K562 (cell line): ENCODE results near the gene YY1AP1. TPM values are rescaled to one million over a fixed set of nuclear protein-coding genes. Genes with fewer than 3 reads are reported as not detected.

Experiments used
- BRCA1 ChIP-seq, 2 experiments: fragments of 450-650 bp in 1 of 2; sonication (generic) in 1 of 2; formaldehyde crosslinking in 1 of 2; IDR thresholded peaks; 2 replicates each; pipeline versions ENCODE4 v1.5.0 to v1.6.1; 2017 to 2020; ENCODE audit warnings: mild to moderate bottlenecking in 1 of 2, missing genetic modification reagents in 1 of 2
- ETV5 ChIP-seq: sonication (generic); formaldehyde crosslinking; IDR thresholded peaks from 2 replicates; pipeline ENCODE4 v1.4.0; 2020; ENCODE audit warnings: low read depth, mild to moderate bottlenecking, missing genetic modification reagents
- FOXJ2 ChIP-seq: fragments of 200-800 bp; sonication (Bioruptor generic); IDR thresholded peaks from 2 replicates; pipeline ENCODE4 v1.6.1; 2016; ENCODE audit warnings: missing genetic modification characterization, missing compliant biosample characterization
- GTF2A2 ChIP-seq: IDR thresholded peaks from 2 replicates; pipeline ENCODE4 v1.6.1; 2016; ENCODE audit warnings: mild to moderate bottlenecking, missing genetic modification characterization, missing compliant biosample characterization
- HCFC1 ChIP-seq: IDR thresholded peaks from 2 replicates; pipeline ENCODE4 v1.6.1; 2012; ENCODE audit warnings: low read depth, low read length, improper control_type of control experiment
- ILF3 ChIP-seq: fragments of 450-650 bp; IDR thresholded peaks from 2 replicates; pipeline ENCODE4 v1.6.1; 2018; ENCODE audit warnings: antibody characterized with exemption, mild to moderate bottlenecking, moderate library complexity, borderline replicate concordance
- RERE ChIP-seq: sonication (generic); formaldehyde crosslinking; IDR thresholded peaks from 2 replicates; pipeline ENCODE4 v1.8.0; 2023; ENCODE audit warnings: missing genetic modification reagents, mild to moderate bottlenecking, borderline replicate concordance
- SOX6 ChIP-seq: fragments of 450-650 bp; IDR thresholded peaks from 2 replicates; pipeline ENCODE4 v1.6.1; 2014; ENCODE audit warnings: mild to moderate bottlenecking
- TCFL5 ChIP-seq: fragments of 250-450 bp; sonication (Bioruptor Pico); conservative IDR thresholded peaks from 2 replicates; pipeline ENCODE4 v1.6.1; 2021; ENCODE audit warnings: mild to moderate bottlenecking, moderate library complexity, matching md5 sums
- TOE1 ChIP-seq, 2 experiments: fragments of 450-650 bp in 1 of 2; sonication (generic) in 1 of 2; formaldehyde crosslinking in 1 of 2; IDR thresholded peaks; 2 replicates each; pipeline versions ENCODE4 v1.7.1 to v1.8.0; 2016 to 2022; ENCODE audit warnings: borderline replicate concordance in 2 of 2, mild to moderate bottlenecking in 2 of 2, antibody characterized with exemption in 1 of 2, inconsistent platforms in 1 of 2, low read depth in 1 of 2, missing genetic modification reagents in 1 of 2, moderate library complexity in 1 of 2
- ZKSCAN8 ChIP-seq: fragments of 200-800 bp; sonication (Bioruptor generic); IDR thresholded peaks from 2 replicates; pipeline ENCODE4 v1.6.1; 2016; ENCODE audit warnings: missing genetic modification characterization, missing compliant biosample characterization
- polyA plus RNA-seq, 8 experiments: library from polyadenylated mRNA; depleted of rRNA in 4 of 8; stranded (reverse) in 5 of 8; unstranded in 3 of 8; fragments of >200 nt; fragmentation: Nextera tagmentation in 2 of 8; fragmentation: Illumina TruSeq in 1 of 8; extraction: Ambion mirVana in 2 of 8; extraction: Trizol in 1 of 8; gene quantifications; 2 replicates each; pipeline versions ENCODE4 v1.2.1 to v1.2.3, GENCODE V29; 2011 to 2014; ENCODE audit warnings: inconsistent platforms in 1 of 8, missing spikeins in 1 of 8
- total RNA-seq, 7 experiments: library from RNA; depleted of rRNA in 6 of 7; stranded (reverse); fragments of >200 nt in 6 of 7; fragmentation: Illumina TruSeq in 2 of 7; extraction: Trizol in 2 of 7; gene quantifications; 2 replicates each; pipeline versions ENCODE4 v1.2.1 to v1.2.3, GENCODE V29; 2011 to 2021; ENCODE audit warnings: low replicate concordance in 1 of 7
- TF ChIP-seq, protein P1 (sequence below): fragments of 250-450 bp; sonication (Bioruptor Pico); IDR thresholded peaks from 2 replicates; pipeline ENCODE4 v1.4.0; 2020; ENCODE audit warnings: mild to moderate bottlenecking, moderate library complexity
- TF ChIP-seq, protein P2 (sequence below): sonication (generic); formaldehyde crosslinking; IDR thresholded peaks from 2 replicates; pipeline ENCODE4 v1.8.0; 2022; ENCODE audit warnings: missing genetic modification reagents, mild to moderate bottlenecking, moderate library complexity, borderline replicate concordance
- TF ChIP-seq, protein P3 (sequence below): fragments of 450-650 bp; IDR thresholded peaks from 2 replicates; pipeline ENCODE4 v1.7.1; 2018; ENCODE audit warnings: mild to moderate bottlenecking, low read depth; ENCODE audit not compliant: partially characterized antibody

YY1AP1 gene
- total and polyA plus RNA-seq, 9 of the 15 experiments (the other 6 are each of a cell fraction or from before 2014, with no cell fraction given), result 18.4 to 90.7 (median 42.9) TPM

DNA sequence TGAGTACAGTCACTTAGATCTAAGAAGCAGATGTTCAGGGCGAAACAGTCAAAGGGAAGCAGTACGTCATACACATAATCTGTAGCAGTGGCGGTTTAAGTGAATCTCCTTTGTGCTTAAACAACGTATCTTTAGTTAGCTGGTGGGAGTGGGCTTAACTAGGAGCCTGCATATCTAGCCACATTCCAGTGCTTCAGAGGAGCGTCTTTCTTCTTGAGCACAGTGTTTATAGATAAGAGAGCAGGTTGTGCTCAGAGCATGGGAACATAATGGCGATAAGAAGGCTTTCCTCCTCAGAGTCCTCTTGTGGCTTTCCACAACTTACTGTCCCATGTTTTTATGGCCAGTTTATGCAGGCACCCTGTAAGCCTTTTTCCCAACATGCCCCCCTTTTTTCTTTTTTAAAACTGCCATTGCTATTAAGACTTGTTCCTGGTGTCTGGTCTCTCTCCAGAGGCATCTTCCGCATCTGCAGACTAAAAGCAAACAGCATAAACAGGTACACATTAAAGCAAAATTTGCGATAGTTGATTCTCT, 3.5 kb upstream of the YY1AP1 start (continued):
- TF ChIP-seq, protein P1, sequence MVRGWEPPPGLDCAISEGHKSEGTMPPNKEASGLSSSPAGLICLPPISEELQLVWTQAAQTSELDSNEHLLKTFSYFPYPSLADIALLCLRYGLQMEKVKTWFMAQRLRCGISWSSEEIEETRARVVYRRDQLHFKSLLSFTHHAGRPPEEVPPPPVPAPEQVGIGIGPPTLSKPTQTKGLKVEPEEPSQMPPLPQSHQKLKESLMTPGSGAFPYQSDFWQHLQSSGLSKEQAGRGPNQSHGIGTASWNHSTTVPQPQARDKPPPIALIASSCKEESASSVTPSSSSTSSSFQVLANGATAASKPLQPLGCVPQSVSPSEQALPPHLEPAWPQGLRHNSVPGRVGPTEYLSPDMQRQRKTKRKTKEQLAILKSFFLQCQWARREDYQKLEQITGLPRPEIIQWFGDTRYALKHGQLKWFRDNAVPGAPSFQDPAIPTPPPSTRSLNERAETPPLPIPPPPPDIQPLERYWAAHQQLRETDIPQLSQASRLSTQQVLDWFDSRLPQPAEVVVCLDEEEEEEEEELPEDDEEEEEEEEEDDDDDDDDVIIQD (CRISPR knock-in tag), result no peak
- no peak for TF ChIP-seq TCFL5
- TF ChIP-seq ILF3, result no peak
- no peak for TF ChIP-seq BRCA1 (IDR thresholded peaks at IDR 0.05)
- TF ChIP-seq BRCA1 (CRISPR knock-in tag; IDR thresholded peaks at IDR 0.05), result no peak
- TF ChIP-seq, protein P2, sequence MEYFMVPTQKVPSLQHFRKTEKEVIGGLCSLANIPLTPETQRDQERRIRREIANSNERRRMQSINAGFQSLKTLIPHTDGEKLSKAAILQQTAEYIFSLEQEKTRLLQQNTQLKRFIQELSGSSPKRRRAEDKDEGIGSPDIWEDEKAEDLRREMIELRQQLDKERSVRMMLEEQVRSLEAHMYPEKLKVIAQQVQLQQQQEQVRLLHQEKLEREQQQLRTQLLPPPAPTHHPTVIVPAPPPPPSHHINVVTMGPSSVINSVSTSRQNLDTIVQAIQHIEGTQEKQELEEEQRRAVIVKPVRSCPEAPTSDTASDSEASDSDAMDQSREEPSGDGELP (CRISPR knock-in tag), result no peak
- no peak; the same call in 1 of the 2 replicates for TF ChIP-seq GTF2A2 (tag)
- TF ChIP-seq ETV5 (CRISPR knock-in tag), result no peak
- TF ChIP-seq FOXJ2 (tag), result no peak
- TF ChIP-seq, protein P3, sequence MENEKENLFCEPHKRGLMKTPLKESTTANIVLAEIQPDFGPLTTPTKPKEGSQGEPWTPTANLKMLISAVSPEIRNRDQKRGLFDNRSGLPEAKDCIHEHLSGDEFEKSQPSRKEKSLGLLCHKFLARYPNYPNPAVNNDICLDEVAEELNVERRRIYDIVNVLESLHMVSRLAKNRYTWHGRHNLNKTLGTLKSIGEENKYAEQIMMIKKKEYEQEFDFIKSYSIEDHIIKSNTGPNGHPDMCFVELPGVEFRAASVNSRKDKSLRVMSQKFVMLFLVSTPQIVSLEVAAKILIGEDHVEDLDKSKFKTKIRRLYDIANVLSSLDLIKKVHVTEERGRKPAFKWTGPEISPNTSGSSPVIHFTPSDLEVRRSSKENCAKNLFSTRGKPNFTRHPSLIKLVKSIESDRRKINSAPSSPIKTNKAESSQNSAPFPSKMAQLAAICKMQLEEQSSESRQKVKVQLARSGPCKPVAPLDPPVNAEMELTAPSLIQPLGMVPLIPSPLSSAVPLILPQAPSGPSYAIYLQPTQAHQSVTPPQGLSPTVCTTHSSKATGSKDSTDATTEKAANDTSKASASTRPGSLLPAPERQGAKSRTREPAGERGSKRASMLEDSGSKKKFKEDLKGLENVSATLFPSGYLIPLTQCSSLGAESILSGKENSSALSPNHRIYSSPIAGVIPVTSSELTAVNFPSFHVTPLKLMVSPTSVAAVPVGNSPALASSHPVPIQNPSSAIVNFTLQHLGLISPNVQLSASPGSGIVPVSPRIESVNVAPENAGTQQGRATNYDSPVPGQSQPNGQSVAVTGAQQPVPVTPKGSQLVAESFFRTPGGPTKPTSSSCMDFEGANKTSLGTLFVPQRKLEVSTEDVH, result no peak
- 0 out of 2 replicates have a peak, but pooled peaks have one; percentile 12 for TF ChIP-seq RERE (CRISPR knock-in tag)
- TF ChIP-seq SOX6, result peak; percentile 92
- TF ChIP-seq ZKSCAN8 (CRISPR knock-in tag), result no peak; the same call in 1 of the 2 replicates
- no peak for TF ChIP-seq HCFC1
- no peak for TF ChIP-seq TOE1 (IDR thresholded peaks at IDR 0.05; ENCODE audit: borderline replicate concordance)
- TF ChIP-seq TOE1 (CRISPR knock-in tag; IDR thresholded peaks at IDR 0.05; ENCODE audit: borderline replicate concordance, low read depth), result no peak
